Left colon (tissue), 2 donors: ENCODE data around the gene NTF3. TPM values are rescaled to one million over a fixed set of nuclear protein-coding genes. Genes with fewer than 3 reads are reported as not detected.

ENCODE experiments used
- ATAC-seq: fragments of 200-7000 bp; cut with Tn5 transposase; one replicate; pipeline ENCODE4 v1.9.1; 2020; ENCODE audit warnings: mild to moderate bottlenecking, moderate library complexity
- DNase-seq, 2 donors: peaks; one replicate each; pipeline ENCODE4 v3.0.0-alpha.2; 2020
- intact Hi-C, 2 donors: fragments of 100-400 bp; cut with DNase I in 1 of 2; cut with micrococcal nuclease in 1 of 2; formaldehyde crosslinking; loops; one replicate each; pipeline versions ENCODE4 v1.11.2 to v1.14.0; 2022; cut with DNase I, micrococcal nuclease
- long read RNA-seq: library from polyadenylated mRNA; unstranded; transcript quantifications from one replicate; pipeline ENCODE4 v2.0.0, GENCODE V29; 2021
- total RNA-seq, 2 donors: library from RNA; stranded (reverse); fragmentation: NEBNext Ultra II Directional; extraction: Animal tissue kit (Norgen Biotek cat#: 25700); gene quantifications; one replicate each; pipeline ENCODE4 v1.2.1, GENCODE V29; 2021
- donor health status: DM: no; HTN: no; CAD: no.
- donor health status: DM: yes; HTN: yes; CAD: no.

NTF3 gene
- total RNA-seq, result under 1 TPM; 0.40 to 0.59 TPM
- long read RNA-seq, result 0 reads

- ATAC-seq (peak; percentile 58), DNase-seq (no peak)
- intact Hi-C loops, result no loop called here
These were observed at the start of gene NTF3 for GRCh38 chr12:5432011-5432400. Gene NTF3, plus strand, starts transcription at chr12:5432108. Its CDS starts 217 bp downstream, at chr12:5432325.

- intact Hi-C loops, result no loop called here
- ATAC-seq (no peak), DNase-seq (no peak)
These were observed 47.9 kb upstream of the NTF3 start for GRCh38 chr12:5384015-5384414.

GRCh38 chr12:5388581-5389535 lies 43.0 kb upstream of the NTF3 start:
- ATAC-seq, result no peak
- no peak for DNase-seq
- intact Hi-C loops, result no loop called here

GRCh38 chr12:5390174-5390799 lies 41.6 kb upstream of the NTF3 start:
- peak; percentile 9 to 26 for DNase-seq
- intact Hi-C loops, result no loop called here
- ATAC-seq, result peak; percentile 97

- DNase-seq, result no peak
These were observed 40.3 kb upstream of the NTF3 start for GRCh38 chr12:5391653-5392052.

GRCh38 chr12:5392961-5393360 lies 38.9 kb upstream of the NTF3 start:
- ATAC-seq (no peak), DNase-seq (no peak)

More at GRCh38 chr12:5391653-5392052, 40.3 kb upstream of the NTF3 start:
- no peak for ATAC-seq
- intact Hi-C loops, result no loop called here

GRCh38 chr12:5395443-5396271 lies 36.3 kb upstream of the NTF3 start:
- peak; percentile 86 for ATAC-seq
- DNase-seq, result peak; percentile 14 to 31

More at GRCh38 chr12:5392961-5393360, 38.9 kb upstream of the NTF3 start:
- intact Hi-C loops, result no loop called here

GRCh38 chr12:5396541-5396940 lies 35.4 kb upstream of the NTF3 start:
- ATAC-seq, result no peak
- intact Hi-C loops, result no loop called here
- no peak for DNase-seq

More at GRCh38 chr12:5395443-5396271, 36.3 kb upstream of the NTF3 start:
- intact Hi-C loops, result no loop called here

- intact Hi-C loops, result no loop called here
- ATAC-seq (no peak), DNase-seq (no peak)
These were observed 32.6 kb upstream of the NTF3 start for GRCh38 chr12:5399266-5399665.

GRCh38 chr12:5402009-5402935 lies 29.6 kb upstream of the NTF3 start:
- intact Hi-C loops, result no loop called here
- no peak for DNase-seq
- ATAC-seq, result no peak

- ATAC-seq (no peak), DNase-seq (no peak)
- intact Hi-C loops, result no loop called here
These were observed 28.5 kb upstream of the NTF3 start for GRCh38 chr12:5403411-5403810.

GRCh38 chr12:5407034-5407856 lies 24.7 kb upstream of the NTF3 start:
- ATAC-seq (no peak), DNase-seq (no peak)
- intact Hi-C loops, result no loop called here

GRCh38 chr12:5409619-5410018 lies 22.3 kb upstream of the NTF3 start:
- intact Hi-C loops, result no loop called here
- no peak for DNase-seq
- no peak for ATAC-seq

GRCh38 chr12:5416571-5416970 lies 15.3 kb upstream of the NTF3 start:
- ATAC-seq (no peak), DNase-seq (no peak)
- intact Hi-C loops, result no loop called here

GRCh38 chr12:5417500-5417899 lies 14.4 kb upstream of the NTF3 start:
- intact Hi-C loops, result no loop called here
- DNase-seq (no peak), ATAC-seq (no peak)

GRCh38 chr12:5428332-5429221 lies 3.3 kb upstream of the NTF3 start:
- DNase-seq (no peak), ATAC-seq (peak; percentile 43)
- intact Hi-C loops, result no loop called here
